ENCODE data around the gene DPP10.
"Not testable (repeated sequence)": the region's sequence is repeated elsewhere in the genome, so short reads cannot be mapped to it uniquely, and the experiment has no call there.

DPP10 gene

DNA sequence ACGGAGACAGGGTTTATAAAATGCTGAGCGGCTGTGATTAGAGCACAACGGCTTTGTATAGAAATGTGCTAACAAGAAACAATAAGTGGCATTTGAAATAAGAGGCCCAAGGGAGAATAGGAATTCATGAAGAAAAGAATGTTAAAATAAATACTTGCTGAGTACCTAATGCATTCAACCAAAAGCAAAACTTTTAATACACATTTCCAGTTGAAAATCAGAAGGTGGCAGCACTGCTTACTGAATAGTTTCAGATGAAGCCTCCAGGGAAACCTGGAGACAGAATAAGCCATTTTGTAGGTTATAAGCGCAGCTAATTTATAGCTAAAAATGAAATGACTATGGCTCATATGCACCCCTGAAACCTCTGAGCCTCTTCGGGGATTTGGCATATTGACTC lies 286.6 kb downstream of the DPP10 start:
- DNase-seq: no peak

- no peak for DNase-seq
Measured at GRCh38 chr2:114735126-114735525, 292.7 kb downstream of the DPP10 start.

DNA sequence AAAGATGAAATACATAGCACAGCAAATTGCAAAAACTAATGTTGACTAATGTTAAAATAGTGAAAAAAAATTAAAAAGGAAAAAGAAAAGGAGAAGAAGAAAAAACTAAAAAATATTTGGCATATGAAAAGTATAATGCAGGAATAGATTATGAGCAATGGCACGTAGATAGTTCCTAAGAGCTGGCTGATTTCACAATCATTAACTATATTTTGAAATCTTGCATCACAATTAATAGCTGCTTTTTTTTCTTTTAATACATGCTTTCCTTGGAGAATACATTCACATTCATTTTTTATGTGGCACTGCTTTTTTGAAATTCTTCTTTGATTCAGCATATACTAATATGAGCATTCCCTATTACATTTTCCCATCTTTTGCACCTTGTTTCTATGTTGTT lies 299.8 kb downstream of the DPP10 start:
- DNase-seq: no peak

GRCh38 chr2:114745700-114746099 lies 303.3 kb downstream of the DPP10 start:
- no peak for DNase-seq

- DNase-seq: not testable (repeated sequence)
Measured at GRCh38 chr2:114748175-114748574, 305.7 kb downstream of the DPP10 start.

DNA sequence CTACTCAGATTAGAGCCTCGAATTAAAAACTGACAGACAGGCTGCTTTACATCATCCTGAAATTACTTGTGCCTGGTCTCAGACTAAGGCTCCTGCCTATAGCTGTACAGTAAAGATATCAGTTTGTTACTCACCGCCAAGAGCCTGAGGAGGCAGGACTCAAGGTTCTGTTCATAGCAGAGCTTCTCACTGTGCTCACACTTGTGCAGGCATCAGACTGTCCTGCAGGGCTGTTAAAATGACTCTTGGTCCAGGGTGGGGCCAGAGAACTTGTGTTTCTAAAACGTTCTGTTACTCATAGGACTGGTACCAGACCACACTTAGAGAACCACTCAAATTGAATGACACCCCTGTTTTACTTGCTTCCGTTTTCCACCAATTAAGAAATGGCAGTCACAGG lies 310.0 kb downstream of the DPP10 start:
- DNase-seq: no peak

DNA sequence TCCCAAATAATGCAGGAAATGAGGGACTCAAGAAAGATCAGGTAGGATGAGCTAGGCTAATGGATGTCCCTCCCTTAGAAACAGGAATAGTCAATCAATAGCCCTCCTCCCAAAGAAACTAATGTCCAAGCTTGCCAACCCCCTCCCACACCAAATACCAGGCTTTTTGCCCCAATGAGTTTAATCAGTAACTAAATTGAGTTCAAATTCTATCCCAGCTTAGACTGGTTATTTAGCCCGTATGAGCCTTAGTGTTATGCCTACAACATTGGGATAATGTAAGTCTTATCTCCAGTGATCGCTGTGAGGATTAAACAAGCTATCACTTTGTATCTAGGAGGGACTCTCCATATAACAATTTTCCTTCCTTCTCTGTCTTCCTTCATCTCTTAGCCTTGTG lies 310.7 kb downstream of the DPP10 start:
- DNase-seq: no peak

- no peak for DNase-seq
Measured at GRCh38 chr2:114754907-114755563, 312.6 kb downstream of the DPP10 start.

DNA sequence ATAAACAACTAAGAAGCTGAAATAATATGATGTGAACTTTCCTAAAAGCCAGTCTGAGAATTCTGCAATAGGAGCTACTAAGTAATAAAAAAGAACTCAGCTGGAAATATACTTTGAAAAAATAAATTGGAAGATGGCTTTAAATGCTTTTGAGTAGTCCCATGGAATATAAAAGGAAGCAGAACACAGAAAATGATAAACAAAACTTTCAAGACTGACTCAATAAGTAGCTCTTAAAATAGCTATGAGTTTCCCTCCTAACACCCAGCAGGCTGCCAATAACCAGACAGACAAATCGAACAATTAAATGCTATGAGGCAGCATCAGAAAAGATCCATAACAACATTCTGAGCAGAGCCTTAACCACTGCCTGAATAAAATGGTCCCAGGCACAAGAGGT lies 319.9 kb downstream of the DPP10 start:
- no peak for DNase-seq

GRCh38 chr2:114762986-114763385 lies 320.5 kb downstream of the DPP10 start:
- DNase-seq: no peak

GRCh38 chr2:114769110-114769509 lies 326.7 kb downstream of the DPP10 start:
- no peak for DNase-seq

GRCh38 chr2:114769991-114770390 lies 327.6 kb downstream of the DPP10 start:
- DNase-seq: no peak

DNA sequence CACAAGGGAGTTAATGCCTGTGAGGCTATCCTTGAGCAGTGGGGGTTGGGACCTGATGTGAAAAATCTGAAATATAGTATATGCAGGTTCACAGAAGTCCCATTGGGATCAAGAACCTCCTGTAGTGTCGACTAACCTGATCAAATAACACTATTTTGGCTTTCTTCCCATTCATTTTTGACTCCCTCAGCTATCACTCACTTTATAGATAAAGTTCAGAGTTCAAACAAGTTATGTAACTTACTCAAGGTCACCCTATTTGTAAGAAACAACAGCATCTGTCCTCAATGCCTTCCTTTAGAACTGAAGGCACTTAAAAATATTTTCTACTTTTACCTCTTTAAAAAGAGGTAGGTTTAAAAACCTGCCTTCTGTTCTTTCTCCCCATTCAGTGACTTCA lies 341.6 kb downstream of the DPP10 start:
- no peak for DNase-seq

- no peak for DNase-seq
Measured at GRCh38 chr2:114784890-114785583, 342.6 kb downstream of the DPP10 start.

- DNase-seq: no peak
Measured at GRCh38 chr2:114786901-114787300, 344.5 kb downstream of the DPP10 start.

DNA sequence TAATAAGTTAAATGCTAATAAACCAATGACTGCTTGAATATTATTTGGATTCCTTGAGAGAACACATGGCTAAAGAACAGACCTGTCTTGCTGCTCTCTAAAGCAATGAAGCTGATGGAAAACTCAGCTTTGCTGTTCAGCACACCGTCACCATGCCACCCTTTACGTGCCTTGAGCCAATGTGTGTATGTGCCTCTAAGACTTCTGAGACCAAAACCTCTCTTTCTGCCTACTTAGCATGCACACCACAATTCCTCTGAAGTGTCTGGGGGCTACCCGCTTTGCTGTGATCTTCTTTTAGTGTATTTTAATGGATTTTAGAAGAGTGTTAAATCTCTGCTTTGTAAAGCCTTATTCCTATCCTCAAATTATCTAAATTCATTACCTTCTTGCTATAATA lies 345.0 kb downstream of the DPP10 start:
- DNase-seq: no peak

- DNase-seq: no peak
Measured at GRCh38 chr2:114789989-114790388, 347.5 kb downstream of the DPP10 start.

GRCh38 chr2:114797540-114797939 lies 355.1 kb downstream of the DPP10 start:
- no peak for DNase-seq

GRCh38 chr2:114797942-114798341 lies 355.5 kb downstream of the DPP10 start:
- no peak for DNase-seq

DNA sequence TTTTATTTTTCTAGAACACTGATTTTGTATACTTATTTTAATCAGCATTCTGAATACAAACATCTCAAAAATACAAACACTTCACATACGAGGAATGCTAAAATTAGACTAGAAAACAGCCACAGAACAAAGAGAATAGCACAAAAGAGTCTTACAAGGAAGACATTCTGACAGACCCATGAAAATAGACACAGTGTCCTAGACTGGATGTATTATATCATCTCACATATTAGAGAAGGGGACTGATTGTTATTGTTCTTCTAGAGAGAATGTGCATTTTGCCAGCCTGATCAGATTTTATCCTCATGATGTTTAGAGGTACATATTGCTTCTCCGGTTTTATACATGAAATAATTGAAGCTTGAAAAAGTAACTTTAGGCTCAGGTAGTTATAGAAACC lies 357.9 kb downstream of the DPP10 start:
- no peak for DNase-seq

DNA sequence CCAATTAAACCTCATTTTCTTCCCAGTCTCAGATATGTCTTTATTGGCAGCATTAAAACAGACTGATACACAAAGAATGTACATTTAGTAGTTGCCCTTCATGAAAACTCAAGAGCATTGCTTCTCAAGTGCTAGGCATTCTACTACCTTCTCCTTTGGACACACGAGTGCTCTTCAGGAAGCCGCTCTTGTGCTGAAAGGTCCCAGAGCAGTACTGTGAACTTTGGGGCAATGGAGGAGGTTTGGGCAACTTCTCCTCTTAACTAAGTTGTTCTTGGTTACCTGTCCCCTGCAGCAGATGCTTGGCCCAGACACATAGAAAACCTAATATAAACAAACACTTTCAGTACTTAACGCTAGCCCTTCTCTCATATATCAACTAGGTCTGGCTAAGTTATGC lies 362.8 kb downstream of the DPP10 start:
- DNase-seq: no peak

DNA sequence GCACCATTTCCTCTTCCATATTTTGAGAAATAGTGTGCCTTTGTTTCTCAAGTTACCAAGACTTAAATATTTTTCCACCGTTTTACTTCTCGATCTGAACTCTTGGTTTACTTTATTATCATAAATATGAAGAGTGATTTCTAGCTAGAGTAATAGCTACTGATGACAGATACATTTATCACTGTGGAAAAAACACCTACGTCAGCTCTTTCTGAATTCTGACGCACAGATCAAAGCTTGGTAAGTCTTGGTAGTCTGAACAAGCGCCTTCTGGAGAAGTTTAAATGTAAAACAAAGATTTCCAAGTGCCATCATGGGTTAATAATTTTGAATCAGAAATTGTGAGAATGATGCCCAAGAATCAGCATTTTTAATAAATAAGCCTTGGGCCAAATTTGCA lies 367.7 kb downstream of the DPP10 start:
- DNase-seq: no peak

GRCh38 chr2:114812261-114812660 lies 369.8 kb downstream of the DPP10 start:
- DNase-seq: no peak

GRCh38 chr2:114814355-114814754 lies 371.9 kb downstream of the DPP10 start:
- no peak for DNase-seq

DNA sequence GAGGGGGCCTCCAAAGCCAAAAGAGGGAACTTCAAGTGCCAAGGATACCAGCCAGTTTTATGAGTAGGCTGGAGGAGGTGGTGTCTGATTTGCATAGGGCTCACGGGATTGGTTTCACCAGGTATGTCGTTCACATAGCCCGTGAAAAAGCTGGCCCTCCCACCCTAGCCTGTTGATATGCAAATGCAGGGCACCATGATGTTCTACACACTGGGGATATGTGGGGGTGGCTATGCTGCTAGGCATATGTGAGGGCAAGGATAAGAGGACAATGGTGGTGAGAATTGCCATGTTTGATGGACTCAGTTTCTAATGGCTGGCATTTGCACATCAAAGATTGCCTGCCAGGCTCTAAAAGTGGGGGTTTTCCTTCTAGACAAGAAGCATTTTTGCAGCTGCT lies 378.6 kb downstream of the DPP10 start:
- no peak for DNase-seq

Data from CD4-positive, alpha-beta T cell treated with Interleukin-21 for 1 hour (primary cell).